ENCODE data around the gene FAM98A. TPM values are rescaled to one million over a fixed set of nuclear protein-coding genes. Genes with fewer than 3 reads are reported as not detected.

The FAM98A gene
- total RNA-seq, 3 donors from 2014 or later: 21.7 to 117 (median 31.8) TPM

GRCh38 chr2:33606622-33607021 is 7.5 kb upstream of the FAM98A start:
- no peak overlapping the region for H3K27ac ChIP-seq
- no peak overlapping the region for H3K4me3 ChIP-seq
- intact Hi-C loops (cut with DNase I; ENCODE audit: low total_unique reads): no loop called here
- no peaks in the 10 kb centered on the region for H3K9me3 ChIP-seq
- no peaks in the 10 kb centered on the region for H3K36me3 ChIP-seq
- TF ChIP-seq POLR2A (IDR thresholded peaks at IDR 0.05) (no peak), CTCF (IDR thresholded peaks at IDR 0.05) (no peak), POLR2AphosphoS5 (IDR thresholded peaks at IDR 0.05) (no peak)
- no peak for DNase-seq (ENCODE audit: low spot score in 2 of 2)
- H3K27me3 ChIP-seq: no peaks in the 10 kb centered on the region
- H3K4me1 ChIP-seq: no peaks in the 10 kb centered on the region

- no peaks in the 10 kb centered on the region for H3K27me3 ChIP-seq
- no peak overlapping the region for H3K27ac ChIP-seq
- no peak overlapping the region for H3K4me3 ChIP-seq
- no peaks in the 10 kb centered on the region for H3K4me1 ChIP-seq
- no peaks in the 10 kb centered on the region for H3K9me3 ChIP-seq
- no peaks in the 10 kb centered on the region for H3K36me3 ChIP-seq
- no peak for DNase-seq (ENCODE audit: low spot score in 2 of 2)
- intact Hi-C loops (cut with DNase I; ENCODE audit: low total_unique reads): no loop called here
- TF ChIP-seq CTCF (IDR thresholded peaks at IDR 0.05) (no peak), POLR2A (IDR thresholded peaks at IDR 0.05) (no peak), POLR2AphosphoS5 (IDR thresholded peaks at IDR 0.05) (no peak)
Observed at GRCh38 chr2:33606100-33606499, 7.0 kb upstream of the FAM98A start.

- intact Hi-C loops (cut with DNase I; ENCODE audit: low total_unique reads): no loop called here
- no peaks in the 10 kb centered on the region for H3K36me3 ChIP-seq
- DNase-seq (ENCODE audit: low spot score in 2 of 2): no peak
- no peak overlapping the region for H3K27ac ChIP-seq
- H3K4me3 ChIP-seq: no peak overlapping the region
- no peaks in the 10 kb centered on the region for H3K9me3 ChIP-seq
- no peaks in the 10 kb centered on the region for H3K27me3 ChIP-seq
- no peak for TF ChIP-seq POLR2A (IDR thresholded peaks at IDR 0.05)
- TF ChIP-seq POLR2AphosphoS5 (IDR thresholded peaks at IDR 0.05): no peak
- no peak for TF ChIP-seq CTCF (IDR thresholded peaks at IDR 0.05)
- H3K4me1 ChIP-seq: no peaks in the 10 kb centered on the region
Observed at GRCh38 chr2:33605056-33605455, 6.0 kb upstream of the FAM98A start.

GRCh38 chr2:33603416-33603815 is 4.3 kb upstream of the FAM98A start:
- Histone ChIP-seq H3K4me1 (no peaks in the 10 kb centered on the region), H3K4me3 (no peak overlapping the region), H3K27ac (no peak overlapping the region), H3K27me3 (no peaks in the 10 kb centered on the region), H3K9me3 (no peaks in the 10 kb centered on the region), H3K36me3 (no peaks in the 10 kb centered on the region)
- intact Hi-C loops (cut with DNase I; ENCODE audit: low total_unique reads): no loop called here
- TF ChIP-seq CTCF (IDR thresholded peaks at IDR 0.05) (no peak), POLR2AphosphoS5 (IDR thresholded peaks at IDR 0.05) (no peak), POLR2A (IDR thresholded peaks at IDR 0.05) (no peak)
- no peak for DNase-seq (ENCODE audit: low spot score in 2 of 2)

- Histone ChIP-seq H3K4me3 (no peak overlapping the region), H3K27ac (no peak overlapping the region), H3K27me3 (no peaks in the 10 kb centered on the region), H3K36me3 (no peaks in the 10 kb centered on the region), H3K9me3 (no peaks in the 10 kb centered on the region), H3K4me1 (no peaks in the 10 kb centered on the region)
- no peak for DNase-seq (ENCODE audit: low spot score in 2 of 2)
- intact Hi-C loops (cut with DNase I; ENCODE audit: low total_unique reads): no loop called here
- TF ChIP-seq POLR2AphosphoS5 (IDR thresholded peaks at IDR 0.05): no peak
- no peak for TF ChIP-seq POLR2A (IDR thresholded peaks at IDR 0.05)
- no peak for TF ChIP-seq CTCF (IDR thresholded peaks at IDR 0.05)
Observed at GRCh38 chr2:33602201-33602830, 3.2 kb upstream of the FAM98A start.

All from breast epithelium (tissue), 4 donors.